SH-SY5Y (cell line): ENCODE results near the gene ZNF605.

Experiments used
- GATA2 ChIP-seq: IDR thresholded peaks from 2 replicates; pipeline ENCODE4 v1.6.1; 2011; ENCODE audit warnings: mild to moderate bottlenecking, low read depth, low read length
- GATA3 ChIP-seq: IDR thresholded peaks from 2 replicates; pipeline ENCODE4 v1.6.1; 2011; ENCODE audit warnings: low read depth, mild to moderate bottlenecking, low read length, moderate library complexity

DNA sequence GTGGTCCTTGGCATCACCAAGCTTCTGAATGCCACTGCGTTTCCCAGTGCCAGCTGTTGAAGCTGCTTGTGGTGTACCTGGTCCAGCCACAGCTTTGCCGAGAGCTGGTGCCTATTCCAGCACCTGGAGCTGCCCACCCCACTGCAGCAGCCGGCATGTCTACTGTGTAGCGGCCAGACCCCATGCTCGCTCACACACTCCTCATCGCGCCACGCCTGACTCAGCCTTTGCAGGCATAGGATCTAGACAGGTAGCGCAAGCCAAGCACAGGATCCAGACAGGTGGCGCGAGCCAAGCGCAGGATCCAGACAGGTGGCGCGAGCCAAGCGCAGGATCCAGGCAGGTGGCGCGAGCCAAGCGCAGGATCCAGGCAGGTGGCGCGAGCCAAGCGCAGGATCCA is 11.6 kb upstream of the ZNF605 start:
- TF ChIP-seq GATA3 (no peak), GATA2 (no peak)
